ENCODE results near the gene ASAP3.

DNA sequence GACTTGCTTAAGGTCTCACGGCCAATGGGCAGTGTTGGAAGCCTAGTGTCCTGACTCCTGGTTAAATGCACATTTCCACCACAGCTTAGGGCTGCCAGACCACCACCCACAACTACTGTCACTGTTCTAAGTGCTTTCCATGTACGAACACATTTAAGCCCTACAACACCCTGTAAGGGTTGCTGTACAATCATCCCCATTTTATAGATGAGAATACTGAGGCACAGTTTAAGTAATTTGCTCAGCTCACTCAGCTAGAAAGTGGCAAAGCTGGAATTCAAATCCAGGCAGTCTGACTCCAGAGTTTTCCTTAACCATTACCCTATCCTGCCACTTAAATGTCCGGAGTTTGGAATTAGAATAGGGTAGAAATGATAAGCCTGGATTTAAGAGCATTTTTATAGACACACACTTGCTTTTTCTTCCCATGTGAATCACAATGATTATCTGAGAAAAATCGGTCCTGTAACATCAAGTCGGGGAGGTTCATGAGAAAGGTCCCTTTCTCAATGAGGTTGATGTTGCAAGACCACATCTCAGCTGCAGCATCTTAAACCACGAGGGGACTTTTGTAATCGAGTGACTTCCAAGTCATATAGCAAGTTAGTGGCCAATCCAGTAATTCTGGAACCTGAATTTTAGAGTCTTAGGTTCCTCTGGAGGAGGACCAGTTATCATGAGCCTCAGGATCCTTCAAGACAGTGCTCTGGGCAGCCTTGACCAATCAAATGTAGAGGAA is 38.4 kb upstream of the ASAP3 start:
- TF ChIP-seq POLR2AphosphoS5 (IDR thresholded peaks at IDR 0.05; ENCODE audit: low read depth) (no peak), ZNF331 (CRISPR knock-in tag; IDR thresholded peaks at IDR 0.05; ENCODE audit: low read depth) (no peak), EZH2 (IDR thresholded peaks at IDR 0.05; ENCODE audit: low read depth, unreplicated experiment) (no peak), EZH2phosphoT487 (IDR thresholded peaks at IDR 0.05; ENCODE audit: unreplicated experiment) (no peak), JUNB (IDR thresholded peaks at IDR 0.05; ENCODE audit: unreplicated experiment) (no peak), CREB1 (CRISPR knock-in tag; IDR thresholded peaks at IDR 0.05; ENCODE audit: low read depth) (no peak), ZNF114 (CRISPR knock-in tag; IDR thresholded peaks at IDR 0.05) (no peak), STAT1 (IDR thresholded peaks at IDR 0.05; ENCODE audit: unreplicated experiment) (no peak), NANOG (IDR thresholded peaks at IDR 0.05; ENCODE audit: borderline replicate concordance) (no peak)
- TF ChIP-seq, protein P1, sequence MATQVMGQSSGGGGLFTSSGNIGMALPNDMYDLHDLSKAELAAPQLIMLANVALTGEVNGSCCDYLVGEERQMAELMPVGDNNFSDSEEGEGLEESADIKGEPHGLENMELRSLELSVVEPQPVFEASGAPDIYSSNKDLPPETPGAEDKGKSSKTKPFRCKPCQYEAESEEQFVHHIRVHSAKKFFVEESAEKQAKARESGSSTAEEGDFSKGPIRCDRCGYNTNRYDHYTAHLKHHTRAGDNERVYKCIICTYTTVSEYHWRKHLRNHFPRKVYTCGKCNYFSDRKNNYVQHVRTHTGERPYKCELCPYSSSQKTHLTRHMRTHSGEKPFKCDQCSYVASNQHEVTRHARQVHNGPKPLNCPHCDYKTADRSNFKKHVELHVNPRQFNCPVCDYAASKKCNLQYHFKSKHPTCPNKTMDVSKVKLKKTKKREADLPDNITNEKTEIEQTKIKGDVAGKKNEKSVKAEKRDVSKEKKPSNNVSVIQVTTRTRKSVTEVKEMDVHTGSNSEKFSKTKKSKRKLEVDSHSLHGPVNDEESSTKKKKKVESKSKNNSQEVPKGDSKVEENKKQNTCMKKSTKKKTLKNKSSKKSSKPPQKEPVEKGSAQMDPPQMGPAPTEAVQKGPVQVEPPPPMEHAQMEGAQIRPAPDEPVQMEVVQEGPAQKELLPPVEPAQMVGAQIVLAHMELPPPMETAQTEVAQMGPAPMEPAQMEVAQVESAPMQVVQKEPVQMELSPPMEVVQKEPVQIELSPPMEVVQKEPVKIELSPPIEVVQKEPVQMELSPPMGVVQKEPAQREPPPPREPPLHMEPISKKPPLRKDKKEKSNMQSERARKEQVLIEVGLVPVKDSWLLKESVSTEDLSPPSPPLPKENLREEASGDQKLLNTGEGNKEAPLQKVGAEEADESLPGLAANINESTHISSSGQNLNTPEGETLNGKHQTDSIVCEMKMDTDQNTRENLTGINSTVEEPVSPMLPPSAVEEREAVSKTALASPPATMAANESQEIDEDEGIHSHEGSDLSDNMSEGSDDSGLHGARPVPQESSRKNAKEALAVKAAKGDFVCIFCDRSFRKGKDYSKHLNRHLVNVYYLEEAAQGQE (IDR thresholded peaks at IDR 0.05; ENCODE audit: unreplicated experiment) = no peak
- TF ChIP-seq, protein P2, sequence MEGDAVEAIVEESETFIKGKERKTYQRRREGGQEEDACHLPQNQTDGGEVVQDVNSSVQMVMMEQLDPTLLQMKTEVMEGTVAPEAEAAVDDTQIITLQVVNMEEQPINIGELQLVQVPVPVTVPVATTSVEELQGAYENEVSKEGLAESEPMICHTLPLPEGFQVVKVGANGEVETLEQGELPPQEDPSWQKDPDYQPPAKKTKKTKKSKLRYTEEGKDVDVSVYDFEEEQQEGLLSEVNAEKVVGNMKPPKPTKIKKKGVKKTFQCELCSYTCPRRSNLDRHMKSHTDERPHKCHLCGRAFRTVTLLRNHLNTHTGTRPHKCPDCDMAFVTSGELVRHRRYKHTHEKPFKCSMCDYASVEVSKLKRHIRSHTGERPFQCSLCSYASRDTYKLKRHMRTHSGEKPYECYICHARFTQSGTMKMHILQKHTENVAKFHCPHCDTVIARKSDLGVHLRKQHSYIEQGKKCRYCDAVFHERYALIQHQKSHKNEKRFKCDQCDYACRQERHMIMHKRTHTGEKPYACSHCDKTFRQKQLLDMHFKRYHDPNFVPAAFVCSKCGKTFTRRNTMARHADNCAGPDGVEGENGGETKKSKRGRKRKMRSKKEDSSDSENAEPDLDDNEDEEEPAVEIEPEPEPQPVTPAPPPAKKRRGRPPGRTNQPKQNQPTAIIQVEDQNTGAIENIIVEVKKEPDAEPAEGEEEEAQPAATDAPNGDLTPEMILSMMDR (conservative IDR thresholded peaks at IDR 0.05; ENCODE audit: low read depth in 2 of 2) = no peak
- TF ChIP-seq, protein P3, sequence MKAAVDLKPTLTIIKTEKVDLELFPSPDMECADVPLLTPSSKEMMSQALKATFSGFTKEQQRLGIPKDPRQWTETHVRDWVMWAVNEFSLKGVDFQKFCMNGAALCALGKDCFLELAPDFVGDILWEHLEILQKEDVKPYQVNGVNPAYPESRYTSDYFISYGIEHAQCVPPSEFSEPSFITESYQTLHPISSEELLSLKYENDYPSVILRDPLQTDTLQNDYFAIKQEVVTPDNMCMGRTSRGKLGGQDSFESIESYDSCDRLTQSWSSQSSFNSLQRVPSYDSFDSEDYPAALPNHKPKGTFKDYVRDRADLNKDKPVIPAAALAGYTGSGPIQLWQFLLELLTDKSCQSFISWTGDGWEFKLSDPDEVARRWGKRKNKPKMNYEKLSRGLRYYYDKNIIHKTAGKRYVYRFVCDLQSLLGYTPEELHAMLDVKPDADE (IDR thresholded peaks at IDR 0.05) = no peak
- TF ChIP-seq, protein P4, sequence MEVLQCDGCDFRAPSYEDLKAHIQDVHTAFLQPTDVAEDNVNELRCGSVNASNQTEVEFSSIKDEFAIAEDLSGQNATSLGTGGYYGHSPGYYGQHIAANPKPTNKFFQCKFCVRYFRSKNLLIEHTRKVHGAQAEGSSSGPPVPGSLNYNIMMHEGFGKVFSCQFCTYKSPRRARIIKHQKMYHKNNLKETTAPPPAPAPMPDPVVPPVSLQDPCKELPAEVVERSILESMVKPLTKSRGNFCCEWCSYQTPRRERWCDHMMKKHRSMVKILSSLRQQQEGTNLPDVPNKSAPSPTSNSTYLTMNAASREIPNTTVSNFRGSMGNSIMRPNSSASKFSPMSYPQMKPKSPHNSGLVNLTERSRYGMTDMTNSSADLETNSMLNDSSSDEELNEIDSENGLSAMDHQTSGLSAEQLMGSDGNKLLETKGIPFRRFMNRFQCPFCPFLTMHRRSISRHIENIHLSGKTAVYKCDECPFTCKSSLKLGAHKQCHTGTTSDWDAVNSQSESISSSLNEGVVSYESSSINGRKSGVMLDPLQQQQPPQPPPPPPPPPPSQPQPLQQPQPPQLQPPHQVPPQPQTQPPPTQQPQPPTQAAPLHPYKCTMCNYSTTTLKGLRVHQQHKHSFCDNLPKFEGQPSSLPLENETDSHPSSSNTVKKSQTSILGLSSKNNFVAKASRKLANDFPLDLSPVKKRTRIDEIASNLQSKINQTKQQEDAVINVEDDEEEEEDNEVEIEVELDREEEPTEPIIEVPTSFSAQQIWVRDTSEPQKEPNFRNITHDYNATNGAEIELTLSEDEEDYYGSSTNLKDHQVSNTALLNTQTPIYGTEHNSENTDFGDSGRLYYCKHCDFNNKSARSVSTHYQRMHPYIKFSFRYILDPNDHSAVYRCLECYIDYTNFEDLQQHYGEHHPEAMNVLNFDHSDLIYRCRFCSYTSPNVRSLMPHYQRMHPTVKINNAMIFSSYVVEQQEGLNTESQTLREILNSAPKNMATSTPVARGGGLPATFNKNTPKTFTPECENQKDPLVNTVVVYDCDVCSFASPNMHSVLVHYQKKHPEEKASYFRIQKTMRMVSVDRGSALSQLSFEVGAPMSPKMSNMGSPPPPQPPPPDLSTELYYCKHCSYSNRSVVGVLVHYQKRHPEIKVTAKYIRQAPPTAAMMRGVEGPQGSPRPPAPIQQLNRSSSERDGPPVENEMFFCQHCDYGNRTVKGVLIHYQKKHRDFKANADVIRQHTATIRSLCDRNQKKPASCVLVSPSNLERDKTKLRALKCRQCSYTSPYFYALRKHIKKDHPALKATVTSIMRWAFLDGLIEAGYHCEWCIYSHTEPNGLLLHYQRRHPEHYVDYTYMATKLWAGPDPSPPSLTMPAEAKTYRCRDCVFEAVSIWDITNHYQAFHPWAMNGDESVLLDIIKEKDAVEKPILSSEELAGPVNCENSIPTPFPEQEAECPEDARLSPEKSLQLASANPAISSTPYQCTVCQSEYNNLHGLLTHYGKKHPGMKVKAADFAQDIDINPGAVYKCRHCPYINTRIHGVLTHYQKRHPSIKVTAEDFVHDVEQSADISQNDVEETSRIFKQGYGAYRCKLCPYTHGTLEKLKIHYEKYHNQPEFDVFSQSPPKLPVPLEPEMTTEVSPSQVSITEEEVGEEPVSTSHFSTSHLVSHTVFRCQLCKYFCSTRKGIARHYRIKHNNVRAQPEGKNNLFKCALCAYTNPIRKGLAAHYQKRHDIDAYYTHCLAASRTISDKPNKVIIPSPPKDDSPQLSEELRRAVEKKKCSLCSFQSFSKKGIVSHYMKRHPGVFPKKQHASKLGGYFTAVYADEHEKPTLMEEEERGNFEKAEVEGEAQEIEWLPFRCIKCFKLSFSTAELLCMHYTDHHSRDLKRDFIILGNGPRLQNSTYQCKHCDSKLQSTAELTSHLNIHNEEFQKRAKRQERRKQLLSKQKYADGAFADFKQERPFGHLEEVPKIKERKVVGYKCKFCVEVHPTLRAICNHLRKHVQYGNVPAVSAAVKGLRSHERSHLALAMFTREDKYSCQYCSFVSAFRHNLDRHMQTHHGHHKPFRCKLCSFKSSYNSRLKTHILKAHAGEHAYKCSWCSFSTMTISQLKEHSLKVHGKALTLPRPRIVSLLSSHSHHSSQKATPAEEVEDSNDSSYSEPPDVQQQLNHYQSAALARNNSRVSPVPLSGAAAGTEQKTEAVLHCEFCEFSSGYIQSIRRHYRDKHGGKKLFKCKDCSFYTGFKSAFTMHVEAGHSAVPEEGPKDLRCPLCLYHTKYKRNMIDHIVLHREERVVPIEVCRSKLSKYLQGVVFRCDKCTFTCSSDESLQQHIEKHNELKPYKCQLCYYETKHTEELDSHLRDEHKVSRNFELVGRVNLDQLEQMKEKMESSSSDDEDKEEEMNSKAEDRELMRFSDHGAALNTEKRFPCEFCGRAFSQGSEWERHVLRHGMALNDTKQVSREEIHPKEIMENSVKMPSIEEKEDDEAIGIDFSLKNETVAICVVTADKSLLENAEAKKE (CRISPR knock-in tag; IDR thresholded peaks at IDR 0.05) = no peak
